GM18511 (cell line): ENCODE measurements around the gene SLC9A3.

ENCODE experiments used
- ATAC-seq: cut with Tn5 transposase; IDR thresholded peaks from one replicate; pipeline ENCODE4 v1.9.1; 2021; ENCODE audit warnings: mild to moderate bottlenecking, moderate library complexity; ENCODE audit not compliant: unreplicated experiment

SLC9A3 gene

DNA sequence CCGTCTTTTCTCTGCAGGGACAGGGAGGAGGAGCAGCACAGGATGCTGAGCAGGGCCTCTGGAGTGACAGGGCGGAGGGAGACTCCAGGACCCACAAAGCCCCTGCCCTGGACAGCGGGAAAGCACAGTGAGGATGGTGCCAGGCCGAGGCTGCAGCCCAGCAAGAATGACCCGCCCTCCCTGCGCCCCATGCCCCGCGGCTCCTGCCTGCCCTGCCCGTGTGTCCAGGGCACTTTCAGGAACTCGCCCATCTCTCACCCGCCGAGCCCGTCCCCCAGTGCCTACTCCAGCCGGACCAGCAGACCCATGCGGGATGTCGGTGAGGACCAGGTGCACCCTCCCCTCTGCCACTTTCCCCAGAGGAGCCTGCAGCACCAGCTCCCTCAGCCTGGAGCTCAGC is 90.4 kb downstream of the SLC9A3 start:
- no peak for ATAC-seq

DNA sequence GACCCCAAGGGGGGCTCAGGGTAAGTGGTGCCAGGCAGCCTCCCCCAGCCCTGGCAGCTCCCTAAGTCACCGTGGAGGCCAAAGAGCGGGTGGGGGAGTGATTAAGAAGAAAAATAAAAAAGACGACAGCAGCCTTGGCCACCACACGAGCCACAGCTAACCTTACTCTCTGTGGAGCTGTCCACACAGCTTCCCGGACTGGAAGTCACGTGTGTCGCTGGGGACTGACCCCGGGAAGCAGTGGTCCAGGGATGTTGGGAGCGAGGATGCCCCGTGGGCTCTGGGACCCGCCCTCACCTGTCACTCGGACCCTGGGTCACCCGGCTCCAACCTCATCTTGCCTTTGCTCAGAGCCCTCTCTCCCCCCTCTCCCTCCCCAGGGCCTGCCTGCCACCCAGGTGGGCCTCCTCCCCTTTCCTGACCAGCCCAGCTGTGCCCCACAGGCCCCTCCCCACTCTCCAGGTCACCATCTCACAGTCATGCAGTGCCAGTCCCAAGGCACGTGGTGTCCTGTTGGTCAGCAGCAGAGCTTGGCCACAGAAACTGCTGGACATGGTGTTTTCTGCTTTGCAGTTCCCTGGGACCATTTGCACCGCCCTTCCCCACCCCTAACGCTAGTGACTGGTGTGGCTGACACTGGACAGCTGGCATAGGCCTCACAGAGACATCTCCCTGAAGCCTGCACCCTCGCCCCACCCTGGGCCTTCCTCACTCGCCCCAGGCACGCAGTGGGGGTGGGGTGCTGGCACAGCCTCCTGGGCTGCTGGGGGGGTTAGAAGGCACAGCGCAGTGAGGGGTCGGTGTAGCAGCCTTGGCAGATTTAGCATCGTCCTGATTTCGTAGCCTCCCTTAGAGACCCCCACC is 91.1 kb downstream of the SLC9A3 start:
- ATAC-seq = no peak

DNA sequence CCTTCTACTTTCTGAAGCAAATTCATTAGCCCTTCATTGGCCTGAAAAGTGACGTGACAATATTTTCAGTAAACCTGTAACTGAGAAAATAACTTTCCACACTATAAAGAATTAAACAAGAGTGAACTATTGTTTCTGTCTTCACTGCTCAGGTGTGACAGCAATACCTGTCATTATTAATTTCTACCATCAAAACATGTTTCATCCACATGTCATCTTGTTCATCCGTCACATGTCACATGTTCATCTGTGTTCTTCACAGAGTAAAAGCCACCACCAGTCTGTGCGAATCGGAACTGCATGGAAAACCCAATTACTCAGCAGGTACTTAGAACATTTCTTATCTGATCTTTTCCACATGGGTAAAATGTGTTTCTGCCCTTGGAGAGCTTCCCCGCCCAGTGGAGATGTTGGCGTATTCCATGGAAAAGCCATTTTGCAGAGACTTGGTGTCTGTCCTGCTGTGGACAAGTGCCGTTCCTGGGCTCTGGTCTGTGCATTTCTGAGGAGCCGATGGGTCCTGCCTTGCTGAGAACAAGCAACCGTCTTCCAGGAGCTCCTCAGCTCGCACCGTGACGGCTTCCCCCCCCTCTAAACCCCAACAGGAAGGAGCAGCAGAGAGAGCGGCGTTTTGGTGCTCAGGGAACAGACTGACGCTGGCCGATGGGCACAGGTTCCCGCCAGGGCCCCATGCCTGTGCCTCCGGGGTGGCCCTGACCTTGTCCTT is 91.9 kb downstream of the SLC9A3 start:
- ATAC-seq = no peak

GRCh38 chr5:431711-432050 is 92.6 kb downstream of the SLC9A3 start:
- no peak for ATAC-seq

- ATAC-seq = peak; percentile 76
Measured at GRCh38 chr5:431001-431710, 93.1 kb downstream of the SLC9A3 start.

DNA sequence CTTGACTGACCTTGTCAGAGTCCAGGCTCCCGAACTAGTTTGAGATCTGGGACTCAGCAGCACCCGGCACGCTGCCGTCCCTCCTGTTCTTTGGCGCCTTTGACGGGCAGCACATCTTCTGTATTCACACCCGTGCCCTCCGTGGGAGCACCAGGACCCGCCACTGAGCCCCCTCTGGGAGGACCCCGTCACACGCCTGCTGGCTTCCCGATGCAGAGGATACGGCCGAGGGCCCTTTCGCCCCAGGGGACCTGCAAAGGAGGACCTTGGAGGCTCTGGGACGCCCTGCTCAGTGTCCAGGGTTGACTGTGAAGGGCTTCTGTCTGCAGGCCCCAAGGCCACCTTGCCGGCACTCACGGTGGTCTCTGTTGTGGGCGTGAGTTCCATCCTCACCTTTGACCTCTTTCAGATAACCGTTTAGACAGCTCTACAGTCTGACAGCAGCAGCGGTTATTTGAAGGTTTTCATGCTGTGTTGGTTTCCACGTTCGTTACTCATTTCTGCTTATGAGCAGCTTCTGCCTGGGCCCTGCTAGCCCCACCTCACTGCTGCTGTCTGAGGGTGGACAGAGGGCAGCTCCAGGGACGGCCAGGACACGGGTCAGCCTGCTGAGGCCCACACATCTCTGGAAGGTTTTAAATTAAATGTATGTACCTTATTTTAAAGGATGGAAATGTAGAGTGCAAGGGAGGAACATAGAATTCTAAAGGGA is 93.9 kb downstream of the SLC9A3 start:
- no peak for ATAC-seq

DNA sequence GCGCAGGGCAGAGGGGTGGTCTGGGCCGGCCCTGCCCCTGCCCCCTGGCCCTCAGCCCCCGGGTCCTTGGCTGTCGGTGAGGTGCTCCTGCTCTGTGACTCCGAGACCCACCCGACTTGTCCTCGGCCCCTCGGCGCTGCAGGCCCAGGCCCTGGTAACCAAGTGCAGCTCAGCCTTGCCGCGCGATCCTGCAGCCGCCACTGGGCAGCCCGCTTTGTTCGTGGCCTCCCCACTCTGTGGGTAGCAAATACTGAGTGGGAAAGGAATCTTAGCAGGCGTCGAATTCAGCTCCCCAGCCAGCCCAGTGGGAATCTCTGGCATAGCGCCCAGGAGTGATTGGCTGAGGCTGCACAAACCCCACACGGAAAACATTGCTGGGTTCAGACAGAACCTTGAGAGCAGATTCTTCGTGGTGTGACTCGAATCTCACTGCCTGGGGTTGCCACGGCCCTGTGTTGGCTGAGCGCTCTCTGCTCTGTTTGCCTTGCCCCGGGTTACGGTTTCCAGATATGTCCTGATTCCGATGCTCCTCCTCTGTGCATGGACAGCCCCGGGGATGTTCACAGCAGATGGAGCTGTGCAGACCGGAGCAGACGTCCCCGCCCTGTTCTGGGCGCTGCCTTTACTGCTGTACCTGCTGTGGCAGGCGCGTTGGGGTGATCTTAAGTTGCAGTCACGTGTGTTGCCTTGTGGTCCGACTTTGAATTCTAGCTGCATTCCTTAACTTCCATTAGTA is 94.6 kb downstream of the SLC9A3 start:
- no peak for ATAC-seq

DNA sequence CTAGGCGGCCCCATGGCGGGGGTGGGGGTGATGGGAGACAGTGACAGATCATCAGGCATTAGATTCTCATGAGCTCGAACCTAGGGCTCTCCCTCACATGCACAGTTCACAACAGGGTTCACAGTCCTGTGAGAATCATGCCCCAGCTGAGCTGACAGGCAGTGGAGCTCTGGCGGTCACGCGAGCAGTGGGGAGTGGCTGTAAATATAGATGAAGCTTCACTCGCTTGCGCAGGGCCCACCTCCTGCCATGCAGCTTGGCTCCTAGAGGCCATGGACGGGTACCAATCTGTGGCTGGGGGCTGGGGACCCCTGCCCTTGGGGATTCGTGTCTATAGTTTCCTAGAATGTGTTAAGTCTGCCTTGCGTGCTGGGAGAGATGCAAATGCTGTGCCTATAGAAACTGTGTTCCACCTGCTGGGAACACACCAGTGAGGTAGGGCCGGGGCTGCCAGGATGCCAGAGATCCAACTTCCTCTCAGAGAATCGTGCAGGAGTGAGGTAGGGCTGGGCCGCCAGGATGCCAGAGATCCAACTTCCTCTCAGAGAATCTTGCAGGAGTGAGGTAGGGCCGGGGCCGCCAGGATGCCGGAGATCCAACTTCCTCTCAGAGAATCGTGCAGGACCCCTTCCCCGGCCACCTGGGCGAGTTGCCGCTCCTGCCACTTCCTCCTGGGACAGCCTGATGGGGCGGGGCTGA is 95.3 kb downstream of the SLC9A3 start:
- ATAC-seq = no peak

DNA sequence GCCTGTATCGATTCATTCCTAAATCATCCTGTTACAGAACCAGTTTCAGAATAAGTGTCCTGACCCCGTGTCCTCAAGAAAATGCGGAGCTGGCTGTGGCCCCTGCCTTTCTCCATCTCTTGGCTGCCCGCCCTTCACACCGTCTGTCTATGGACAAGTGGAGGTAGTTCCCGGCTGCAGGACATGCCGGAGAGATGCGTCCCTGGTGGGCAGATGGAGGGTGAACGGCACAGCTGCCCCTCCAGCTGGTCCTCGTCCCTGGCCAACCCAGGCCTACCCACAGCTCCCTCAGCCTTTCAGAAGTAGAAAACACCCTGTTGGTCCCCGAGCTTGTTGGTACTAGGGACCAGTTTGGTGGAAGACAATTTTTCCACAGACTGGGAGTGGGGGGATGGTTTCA is 96.0 kb downstream of the SLC9A3 start:
- ATAC-seq = no peak

DNA sequence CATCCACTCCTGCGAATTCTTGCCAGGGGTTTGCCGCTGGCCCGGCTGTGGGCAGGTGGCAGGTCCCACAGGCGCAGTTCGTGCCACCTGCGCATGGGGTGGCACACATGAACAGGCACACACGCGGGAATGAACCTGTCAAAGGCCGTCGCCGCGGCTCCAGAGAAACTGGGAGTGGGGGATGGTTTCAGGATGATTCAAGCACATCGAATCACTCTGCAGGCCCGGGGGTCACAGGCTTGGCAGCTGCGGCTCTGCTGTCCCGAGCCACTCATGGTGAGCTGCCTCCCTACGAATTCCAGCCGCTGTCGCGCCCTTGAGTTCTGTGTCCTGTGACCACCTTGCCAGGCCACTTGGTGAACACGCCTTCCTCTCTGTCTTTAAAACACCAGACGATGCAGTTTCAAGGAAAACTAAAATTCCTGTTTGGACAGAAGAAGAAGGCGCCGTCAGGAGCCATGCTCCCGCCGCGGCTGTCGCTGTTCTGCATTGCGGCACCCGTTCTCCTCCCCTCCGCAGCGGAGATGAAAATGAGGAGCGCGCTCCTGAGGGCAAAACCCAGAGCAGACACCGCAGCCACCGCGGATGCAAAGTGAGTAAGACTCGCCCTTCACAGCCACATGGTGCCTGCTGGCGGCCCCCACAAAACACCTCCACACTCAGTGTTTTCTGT is 96.7 kb downstream of the SLC9A3 start:
- ATAC-seq = no peak

DNA sequence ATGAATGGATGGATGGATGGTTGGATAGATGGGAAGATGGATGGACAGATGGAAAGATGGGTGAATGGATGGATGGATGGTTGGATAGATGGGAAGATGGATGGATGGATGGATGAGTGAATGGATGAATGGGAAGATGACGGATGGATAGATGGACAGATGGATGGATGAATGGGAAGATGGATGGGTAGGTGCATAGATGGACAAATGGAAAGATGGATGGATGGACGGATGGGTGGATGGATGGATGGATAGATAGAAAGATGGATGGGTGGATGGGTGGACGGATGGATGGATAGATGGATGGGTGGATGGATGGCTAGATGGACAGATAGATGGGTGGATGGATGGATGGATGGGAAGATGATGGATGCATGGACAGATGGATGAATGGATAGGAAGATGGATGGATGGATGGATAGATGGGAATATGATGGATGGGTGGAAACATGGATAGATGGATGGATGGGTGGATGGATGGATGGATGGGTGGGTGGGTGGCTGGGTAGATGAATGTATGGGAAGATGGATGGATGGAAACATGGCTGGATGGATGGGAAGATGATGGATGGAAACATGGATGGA is 97.8 kb downstream of the SLC9A3 start:
- ATAC-seq = no peak

DNA sequence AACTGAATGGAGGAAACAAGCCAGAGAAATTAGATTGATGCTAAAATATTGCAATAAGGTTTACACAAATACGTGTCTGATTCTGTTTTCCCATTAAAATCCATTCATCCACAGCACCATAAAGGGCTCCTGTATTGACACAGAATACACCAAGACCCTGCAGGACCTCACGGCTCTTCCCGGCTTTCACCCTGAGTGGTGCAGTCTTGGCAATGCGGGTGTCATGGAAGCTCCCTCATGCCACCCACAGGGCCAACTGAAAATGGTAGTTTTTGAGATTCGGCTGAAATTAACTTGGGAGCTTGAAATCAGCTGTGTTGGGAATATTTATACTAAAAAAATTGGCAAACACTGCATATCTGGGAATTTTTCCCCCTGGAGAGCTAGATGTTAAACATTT is 98.5 kb downstream of the SLC9A3 start:
- ATAC-seq = no peak

DNA sequence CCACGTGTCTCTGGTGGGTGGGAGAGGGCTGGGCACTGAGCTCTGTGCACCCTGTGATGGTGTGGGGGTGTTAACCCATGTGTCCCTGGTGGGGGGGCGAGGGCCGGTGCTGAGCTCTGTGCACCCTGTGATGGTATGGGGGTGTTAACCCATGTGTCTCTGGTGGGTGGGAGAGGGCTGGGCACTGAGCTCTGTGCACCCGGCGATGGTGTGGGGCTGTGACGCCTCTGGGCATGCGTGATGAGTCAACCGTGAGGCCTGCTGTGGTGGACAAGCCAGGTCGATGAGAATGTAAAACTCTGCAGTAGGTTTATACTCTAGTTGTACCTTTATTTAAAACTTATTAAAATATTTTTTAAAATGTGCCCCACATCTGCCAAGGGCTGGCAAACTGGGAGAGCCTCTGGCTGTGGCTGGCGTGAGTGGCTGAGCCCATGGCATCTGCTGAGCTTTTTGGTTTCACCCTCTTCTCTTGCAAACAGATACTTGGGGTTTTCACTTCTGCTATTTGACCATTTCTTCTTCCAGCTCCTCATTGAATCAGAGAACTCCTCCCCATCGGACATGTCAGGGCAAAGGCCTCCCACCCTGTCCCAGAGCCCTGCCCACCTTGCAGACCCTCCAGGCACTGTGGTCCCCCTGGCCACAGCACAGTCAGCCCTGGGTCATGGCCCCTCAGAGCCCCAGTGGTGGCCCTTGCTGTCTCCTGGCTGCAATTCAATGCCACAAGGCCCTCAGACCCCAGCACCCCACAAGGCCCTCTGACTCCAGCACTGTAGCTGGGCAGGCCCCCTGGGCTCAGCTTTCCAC is 99.7 kb downstream of the SLC9A3 start:
- peak; percentile 88 for ATAC-seq

DNA sequence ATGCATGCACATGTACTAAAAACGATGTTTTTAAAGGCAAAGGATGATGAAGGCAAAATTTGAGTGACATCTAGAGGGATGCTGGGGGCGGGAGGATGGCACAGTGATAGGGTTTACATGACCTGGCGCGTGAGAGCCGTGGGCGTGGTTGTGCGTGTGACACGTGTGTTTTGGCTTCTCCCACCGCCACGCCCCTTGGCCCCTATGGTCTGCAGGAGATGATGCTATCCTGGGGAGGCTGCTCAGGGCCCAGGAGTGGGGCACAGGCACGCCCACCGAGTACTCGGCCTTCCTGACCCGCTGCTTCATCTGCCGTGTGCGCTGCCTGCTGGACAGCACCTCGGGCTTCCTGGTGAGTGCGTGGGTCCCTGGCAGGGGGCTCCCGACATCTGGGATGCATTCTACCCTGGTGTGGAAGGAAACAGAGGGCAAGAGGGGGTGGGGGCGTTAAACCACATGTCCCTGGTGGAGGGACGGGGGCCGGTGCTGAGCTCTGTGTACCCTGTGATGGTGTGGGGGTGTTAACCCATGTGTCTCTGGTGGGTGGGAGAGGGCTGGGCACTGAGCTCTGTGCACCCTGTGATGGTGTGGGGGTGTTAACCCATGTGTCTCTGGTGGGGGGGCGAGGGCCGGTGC is 100.5 kb downstream of the SLC9A3 start:
- no peak for ATAC-seq

DNA sequence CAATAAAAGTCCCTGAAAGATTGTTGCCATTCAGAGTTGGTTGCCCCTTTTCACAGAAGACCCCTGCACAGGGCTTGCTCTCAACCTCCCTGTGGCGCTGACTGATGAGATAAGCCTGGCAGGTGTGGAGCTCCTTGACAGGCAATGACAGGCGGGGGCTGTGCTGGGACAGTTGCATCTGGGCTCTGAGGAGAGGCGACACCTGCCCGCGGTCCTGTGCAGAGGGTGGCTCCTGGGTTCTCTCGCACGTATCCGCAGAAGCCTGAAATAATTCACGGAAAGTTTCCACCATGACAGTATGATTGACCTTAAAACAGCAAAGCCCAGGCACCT is 101.0 kb downstream of the SLC9A3 start:
- ATAC-seq = no peak

DNA sequence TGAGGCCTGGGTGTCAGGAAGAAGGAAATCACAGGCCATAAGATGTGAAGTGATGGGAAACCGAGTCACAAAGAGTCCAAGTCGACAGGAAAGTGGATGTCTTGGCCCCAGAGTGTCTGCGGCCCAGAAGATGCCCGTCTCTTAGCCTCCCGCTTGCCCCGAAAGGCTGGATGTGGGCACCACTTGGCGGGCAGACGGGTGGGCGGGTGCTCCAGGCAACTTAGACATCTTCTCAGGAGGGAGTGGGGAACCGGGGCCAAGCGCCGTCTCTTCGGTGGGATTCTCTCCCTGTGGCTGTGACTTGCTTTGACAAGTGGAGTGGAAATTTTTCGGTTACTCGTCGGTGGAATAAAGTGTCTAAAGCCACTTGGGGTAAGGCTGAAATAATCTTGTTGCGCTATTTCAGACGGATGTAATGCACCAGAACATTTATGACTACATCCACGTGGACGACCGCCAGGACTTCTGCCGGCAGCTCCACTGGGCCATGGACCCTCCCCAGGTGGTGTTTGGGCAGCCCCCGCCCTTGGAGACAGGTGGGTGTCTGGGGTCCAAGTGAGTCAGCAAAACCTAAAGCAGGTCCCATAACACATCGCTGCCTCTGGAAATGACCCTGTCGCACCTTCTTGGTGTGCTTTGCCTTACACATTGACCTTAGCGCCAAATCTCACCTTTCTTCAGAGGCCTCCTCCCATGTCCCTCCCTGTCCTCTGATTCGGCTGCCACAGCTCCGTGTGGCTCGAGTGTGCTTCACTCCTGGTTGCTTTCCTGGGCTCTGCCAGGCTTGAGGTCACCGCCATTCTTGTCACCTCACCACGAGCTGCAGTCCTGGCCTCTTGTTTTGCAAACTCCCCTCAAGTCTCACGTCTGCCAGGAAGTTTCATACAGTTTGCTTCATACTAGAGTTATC is 101.7 kb downstream of the SLC9A3 start:
- ATAC-seq = no peak

- ATAC-seq = no peak
Measured at GRCh38 chr5:421901-422300, 102.3 kb downstream of the SLC9A3 start.
